GM23338 (cell line): ENCODE results near the gene SLC39A13. TPM values are rescaled to one million over a fixed set of nuclear protein-coding genes. Genes with fewer than 3 reads are reported as not detected.

Experiments used
- ATAC-seq: fragments of 200-7000 bp; cut with Tn5 transposase; 3 replicates; pipeline ENCODE4 v1.9.1; 2020
- DNase-seq: peaks from one replicate; pipeline ENCODE4 v3.0.0-alpha.2; 2015; ENCODE audit warnings: low spot score
- H2AFZ ChIP-seq: fragments of 200-600 bp; sonication (generic); 2 replicates; pipeline ENCODE4 v1.8.0; 2016; ENCODE audit warnings: antibody characterized with exemption, mild to moderate bottlenecking, moderate library complexity
- H3F3A ChIP-seq: fragments of 200-600 bp; sonication (generic); replicated peaks from 2 replicates; pipeline ENCODE4 v1.8.0; 2017; ENCODE audit warnings: antibody characterized with exemption, mixed run types, low read depth
- H3K27ac ChIP-seq: fragments of 200-600 bp; sonication (generic); 2 replicates; pipeline ENCODE4 v1.6.1; 2016; ENCODE audit warnings: low read depth
- H3K27me3 ChIP-seq: fragments of 200-600 bp; sonication (generic); 2 replicates; pipeline ENCODE4 v1.8.0; 2016; ENCODE audit warnings: mild to moderate bottlenecking, mixed run types, moderate library complexity; ENCODE audit not compliant: insufficient read depth
- H3K36me3 ChIP-seq: fragments of 200-600 bp; sonication (generic); 2 replicates; pipeline ENCODE4 v1.8.0; 2016; ENCODE audit warnings: mild to moderate bottlenecking; ENCODE audit not compliant: insufficient read depth
- H3K4me1 ChIP-seq: fragments of 200-600 bp; sonication (generic); 2 replicates; pipeline ENCODE4 v1.8.0; 2016; ENCODE audit warnings: mild to moderate bottlenecking, moderate library complexity; ENCODE audit not compliant: insufficient read depth
- H3K4me2 ChIP-seq: fragments of 200-600 bp; sonication (generic); 2 replicates; pipeline ENCODE4 v1.7.1; 2017; ENCODE audit warnings: mixed run types
- H3K4me3 ChIP-seq: fragments of 200-600 bp; sonication (generic); 2 replicates; pipeline ENCODE4 v1.6.1; 2016; ENCODE audit warnings: mixed run types
- H3K79me2 ChIP-seq: fragments of 200-600 bp; sonication (generic); replicated peaks from 2 replicates; pipeline ENCODE4 v1.8.0; 2017; ENCODE audit warnings: mild to moderate bottlenecking; ENCODE audit not compliant: insufficient read depth
- H3K9me2 ChIP-seq: fragments of 200-600 bp; sonication (generic); 2 replicates; pipeline ENCODE4 v1.8.0; 2017; ENCODE audit not compliant: insufficient read depth
- H4K20me1 ChIP-seq: fragments of 200-600 bp; sonication (generic); replicated peaks from 2 replicates; pipeline ENCODE4 v1.8.0; 2017; ENCODE audit warnings: mild to moderate bottlenecking; ENCODE audit not compliant: insufficient read depth
- H3K27ac Mint-ChIP-seq: 2 replicates; pipeline ENCODE4 v1.8.0; 2020; ENCODE audit warnings: inconsistent platforms, mild to moderate bottlenecking, moderate library complexity, mixed read lengths
- H3K27me3 Mint-ChIP-seq: 3 replicates; pipeline ENCODE4 v1.8.0; 2022; ENCODE audit warnings: low read depth, mild to moderate bottlenecking, moderate library complexity, mixed read lengths, inconsistent platforms; ENCODE audit not compliant: insufficient read depth, poor library complexity
- H3K36me3 Mint-ChIP-seq: 3 replicates; pipeline ENCODE4 v1.8.0; 2021; ENCODE audit warnings: low read depth, mild to moderate bottlenecking, inconsistent platforms, moderate library complexity, mixed read lengths
- H3K4me1 Mint-ChIP-seq: 3 replicates; pipeline ENCODE4 v1.8.0; 2020; ENCODE audit warnings: mild to moderate bottlenecking, inconsistent platforms, mixed read lengths
- H3K4me3 Mint-ChIP-seq: 3 replicates; pipeline ENCODE4 v1.8.0; 2021; ENCODE audit warnings: moderate library complexity, mild to moderate bottlenecking, inconsistent platforms, mixed read lengths
- H3K9me3 Mint-ChIP-seq: 3 replicates; pipeline ENCODE4 v1.8.0; 2020; ENCODE audit warnings: moderate library complexity, mild to moderate bottlenecking, inconsistent platforms, mixed read lengths
- CREB1 ChIP-seq: fragments of 250-450 bp; sonication (Bioruptor Pico); IDR thresholded peaks from 2 replicates; pipeline ENCODE4 v1.5.0; 2020; ENCODE audit warnings: low read depth, mild to moderate bottlenecking, moderate library complexity
- CTCF ChIP-seq, 2 experiments: fragments of 200-600 bp in 1 of 2; sonication (generic) in 1 of 2; conservative IDR thresholded peaks; 2 replicates each; pipeline versions ENCODE4 v1.5.1 to v1.6.1; 2016 to 2017; ENCODE audit warnings: antibody characterized with exemption in 2 of 2, low read depth in 2 of 2, mild to moderate bottlenecking in 2 of 2, moderate library complexity in 1 of 2
- ETS1 ChIP-seq: IDR thresholded peaks from 2 replicates; pipeline ENCODE4 v1.6.1; 2016; ENCODE audit warnings: antibody characterized with exemption
- EZH2 ChIP-seq: fragments of 200-600 bp; sonication (generic); IDR thresholded peaks from one replicate; pipeline ENCODE4 v1.8.0; 2017; ENCODE audit warnings: antibody characterized with exemption, mild to moderate bottlenecking, low read depth; ENCODE audit not compliant: unreplicated experiment
- EZH2phosphoT487 ChIP-seq: fragments of 200-600 bp; sonication (generic); IDR thresholded peaks from one replicate; pipeline ENCODE4 v1.8.1; 2018; ENCODE audit warnings: antibody characterized with exemption; ENCODE audit not compliant: unreplicated experiment
- JUNB ChIP-seq: IDR thresholded peaks from one replicate; pipeline ENCODE4 v1.6.1; 2016; ENCODE audit warnings: antibody characterized with exemption; ENCODE audit not compliant: unreplicated experiment
- POLR2AphosphoS5 ChIP-seq: IDR thresholded peaks from 2 replicates; pipeline ENCODE4 v1.6.1; 2016; ENCODE audit warnings: antibody characterized with exemption, low read depth
- REST ChIP-seq: IDR thresholded peaks from one replicate; pipeline ENCODE4 v1.6.1; 2018; ENCODE audit warnings: antibody characterized with exemption; ENCODE audit not compliant: unreplicated experiment
- STAT1 ChIP-seq: IDR thresholded peaks from one replicate; pipeline ENCODE4 v1.6.1; 2016; ENCODE audit warnings: antibody characterized with exemption; ENCODE audit not compliant: unreplicated experiment
- ZNF114 ChIP-seq: fragments of 250-450 bp; sonication (Bioruptor Pico); IDR thresholded peaks from 2 replicates; pipeline ENCODE4 v1.5.0; 2020; ENCODE audit warnings: mild to moderate bottlenecking, moderate library complexity
- ZNF331 ChIP-seq: fragments of 250-450 bp; sonication (Bioruptor Pico); IDR thresholded peaks from 2 replicates; pipeline ENCODE4 v1.5.0; 2020; ENCODE audit warnings: low read depth, mild to moderate bottlenecking, moderate library complexity
- polyA plus RNA-seq: library from polyadenylated mRNA; unstranded; fragments of >200 nt; fragmentation: Nextera tagmentation; extraction: Ambion mirVana; gene quantifications from 2 replicates; pipeline ENCODE4 v1.2.1, GENCODE V29; 2016
- total RNA-seq: library from RNA; depleted of rRNA; stranded (reverse); fragments of >200 nt; shearing (Covaris generic); gene quantifications from 2 replicates; pipeline ENCODE4 v1.2.3, GENCODE V29; 2014

SLC39A13 gene
- total and polyA plus RNA-seq, 2 experiments from 2014 or later = 15.8 to 32.7 TPM

GRCh38 chr11:47360341-47360740 lies 48.0 kb upstream of the SLC39A13 start (continued):
- TF ChIP-seq REST = no peak
- no peak for TF ChIP-seq EZH2

- no peaks in the 10 kb centered on the region for H3K36me3 Mint-ChIP-seq
- Histone ChIP-seq H3K36me3 (no peaks in the 10 kb centered on the region), H3K4me1 (no peaks in the 10 kb centered on the region), H3K27me3 (no peaks in the 10 kb centered on the region), H3K27ac (no peak overlapping the region), H4K20me1 (no peaks in the 10 kb centered on the region), H3F3A (peaks cover 10% of the 10 kb centered on the region; the same call in 1 of the 2 replicates), H3K4me2 (no peak overlapping the region), H2AFZ (no peak overlapping the region; the same call in 1 of the 2 replicates), H3K79me2 (no peaks in the 10 kb centered on the region), H3K4me3 (no peak overlapping the region), H3K9me2 (no peaks in the 10 kb centered on the region)
- no peak for TF ChIP-seq ZNF114 (CRISPR knock-in tag)
- no peak for TF ChIP-seq STAT1
- TF ChIP-seq POLR2AphosphoS5 = no peak
- peak in 1 of 2 experiments; percentile 29; a peak in 2 of 4 replicates for TF ChIP-seq CTCF (conservative IDR thresholded peaks at IDR 0.05; ENCODE audit: low read depth in 2 of 2)
- TF ChIP-seq EZH2phosphoT487 = no peak
- TF ChIP-seq CREB1 (CRISPR knock-in tag) = no peak
- TF ChIP-seq ETS1 = no peak
- no peak for TF ChIP-seq ZNF331
- no peak for TF ChIP-seq JUNB
- peaks cover 3% of the 10 kb centered on the region for H3K27me3 Mint-ChIP-seq
- no peak overlapping the region for H3K4me3 Mint-ChIP-seq
- ATAC-seq = no peak
- H3K9me3 Mint-ChIP-seq = no peaks in the 10 kb centered on the region
- no peak overlapping the region for H3K27ac Mint-ChIP-seq
- no peak for DNase-seq
- no peaks in the 10 kb centered on the region for H3K4me1 Mint-ChIP-seq
Observed at GRCh38 chr11:47361419-47361818, 47.0 kb upstream of the SLC39A13 start.
